A549 (cell line): ENCODE results near the gene TMEM52B. TPM values are rescaled to one million over a fixed set of nuclear protein-coding genes. Genes with fewer than 3 reads are reported as not detected.
A peak's percentile ranks its signal among the peaks of the same experiment; 100 is the strongest.

Experiments
- ATAC-seq, 2 experiments: fragments of 200-7000 bp in 1 of 2; fragments of >200 bp in 1 of 2; cut with Nextera tagmentation in 1 of 2; cut with Tn5 transposase in 1 of 2; 3 replicates each; pipeline versions ENCODE4 v1.8.0 to v1.9.1; 2018 to 2020; ENCODE audit warnings: mild to moderate bottlenecking in 1 of 2, moderate library complexity in 1 of 2
- CTCF ChIA-PET: fragments of 300-600 bp; sonication (Branson Sonifier 250); formaldehyde crosslinking; extraction: SDS; loops from one replicate; lab custom pipeline; 2021; ENCODE audit warnings: antibody characterized with exemption, inconsistent platforms; lab: Yijun Ruan, JAX
- POLR2A ChIA-PET: fragments of 350-600 bp; formaldehyde crosslinking; extraction: SDS; loops from one replicate; lab custom pipeline; 2021; ENCODE audit warnings: antibody characterized with exemption, inconsistent platforms; lab: Yijun Ruan, JAX
- DNase-seq, 2 experiments: peaks; one replicate each; pipeline versions ENCODE4 v3.0.0 to v3.0.0-alpha.2; 2011 to 2016; ENCODE audit warnings: low read depth in 1 of 2, low spot score in 1 of 2
- FAIRE-seq: peaks from 2 replicates; lab custom pipeline; 2011; peaks lifted over from hg19 to GRCh38; lab: Jason Lieb, UNC
- H3K27ac ChIP-seq, 2 experiments: fragments of >200 bp; sonication (Bioruptor Twin); formaldehyde crosslinking; 3 replicates each; pipeline ENCODE4 v1.5.1; 2016 to 2017
- H3K4me1 ChIP-seq: fragments of >200 bp; sonication (Bioruptor Twin); formaldehyde crosslinking; 3 replicates; pipeline ENCODE4 v1.6.1; 2016
- H3K4me2 ChIP-seq: fragments of >200 bp; sonication (Bioruptor Twin); formaldehyde crosslinking; 3 replicates; pipeline ENCODE4 v1.6.1; 2016
- H3K4me3 ChIP-seq: fragments of >200 bp; sonication (Bioruptor Twin); formaldehyde crosslinking; 3 replicates; pipeline ENCODE4 v1.5.1; 2016
- H3K9me3 ChIP-seq: fragments of >200 bp; sonication (Bioruptor Twin); formaldehyde crosslinking; 3 replicates; pipeline ENCODE4 v1.6.1; 2016
- ATOH8 ChIP-seq: fragments of 250-450 bp; sonication (Bioruptor Pico); IDR thresholded peaks from 2 replicates; pipeline ENCODE4 v1.5.0; 2020; ENCODE audit warnings: low read depth, mild to moderate bottlenecking, moderate library complexity
- EHF ChIP-seq: fragments of 250-450 bp; sonication (Bioruptor Pico); IDR thresholded peaks from 2 replicates; pipeline ENCODE4 v1.5.0; 2020; ENCODE audit warnings: mild to moderate bottlenecking
- ESRRA ChIP-seq: fragments of 150-350 bp; IDR thresholded peaks from 2 replicates; pipeline ENCODE4 v1.6.1; 2014; ENCODE audit warnings: mild to moderate bottlenecking, low read length, borderline replicate concordance
- GATA3 ChIP-seq: IDR thresholded peaks from 2 replicates; pipeline ENCODE4 v1.6.1; 2012; ENCODE audit warnings: borderline replicate concordance
- HDAC2 ChIP-seq: fragments of 200-600 bp; sonication (generic); IDR thresholded peaks from 2 replicates; pipeline ENCODE4 v1.6.1; 2016
- HOXB13 ChIP-seq: fragments of 250-450 bp; sonication (Bioruptor Pico); IDR thresholded peaks from 2 replicates; pipeline ENCODE4 v1.5.0; 2020; ENCODE audit warnings: low read depth, mild to moderate bottlenecking, moderate library complexity
- JUNB ChIP-seq: fragments of >200 bp; sonication (Bioruptor Twin); formaldehyde crosslinking; IDR thresholded peaks from 2 replicates; pipeline ENCODE4 v1.6.1; 2016
- KDM1A ChIP-seq: fragments of 200-600 bp; sonication (generic); IDR thresholded peaks from 2 replicates; pipeline ENCODE4 v1.6.1; 2016; ENCODE audit warnings: low read depth, mild to moderate bottlenecking
- KDM5A ChIP-seq: fragments of 200-600 bp; sonication (generic); IDR thresholded peaks from 2 replicates; pipeline ENCODE4 v1.6.1; 2016; ENCODE audit warnings: antibody characterized with exemption, mild to moderate bottlenecking
- MAX ChIP-seq: IDR thresholded peaks from 2 replicates; pipeline ENCODE4 v1.6.1; 2012
- NFE2L2 ChIP-seq: fragments of 150-350 bp; conservative IDR thresholded peaks from 2 replicates; pipeline ENCODE4 v1.6.1; 2014; ENCODE audit warnings: low read length
- NPAS2 ChIP-seq: fragments of 250-450 bp; sonication (Bioruptor Pico); IDR thresholded peaks from 2 replicates; pipeline ENCODE4 v1.8.0; 2022; ENCODE audit warnings: mild to moderate bottlenecking, moderate library complexity, borderline replicate concordance
- PHF8 ChIP-seq: fragments of 200-600 bp; sonication (generic); IDR thresholded peaks from 2 replicates; pipeline ENCODE4 v1.6.1; 2016; ENCODE audit warnings: low read depth, mild to moderate bottlenecking, antibody characterized with exemption, moderate library complexity, borderline replicate concordance
- POLR2AphosphoS2 ChIP-seq: conservative IDR thresholded peaks from 2 replicates; pipeline ENCODE4 v1.6.1; 2012; ENCODE audit warnings: low read length, improper control_type of control experiment, inconsistent platforms
- TFCP2L1 ChIP-seq: fragments of 250-450 bp; sonication (Bioruptor Pico); IDR thresholded peaks from 2 replicates; pipeline ENCODE4 v1.5.0; 2021; ENCODE audit warnings: mild to moderate bottlenecking
- TP53 ChIP-seq: fragments of 250-450 bp; sonication (Bioruptor Pico); IDR thresholded peaks from 2 replicates; pipeline ENCODE4 v1.5.0; 2021; ENCODE audit warnings: mild to moderate bottlenecking, moderate library complexity
- ZC3H11A ChIP-seq: fragments of 450-650 bp; IDR thresholded peaks from 2 replicates; pipeline ENCODE4 v1.6.1; 2014; ENCODE audit warnings: antibody characterized with exemption, mild to moderate bottlenecking
- ZNF302 ChIP-seq: fragments of 250-450 bp; sonication (Bioruptor Pico); IDR thresholded peaks from 2 replicates; pipeline ENCODE4 v1.9.0; 2021; ENCODE audit warnings: inconsistent platforms, mild to moderate bottlenecking, moderate library complexity
- ZSCAN20 ChIP-seq: fragments of 250-450 bp; sonication (Bioruptor Pico); IDR thresholded peaks from 2 replicates; pipeline ENCODE4 v1.8.0; 2022; ENCODE audit warnings: mild to moderate bottlenecking, moderate library complexity
- WGBS: methylation state at CpG from one replicate; pipeline ENCODE4 v1.1.6; 2017; ENCODE audit errors: missing lambda C conversion rate; 5-methylcytosine and 5-hydroxymethylcytosine counted together
- polyA plus RNA-seq, 4 experiments: library from polyadenylated mRNA; depleted of rRNA in 3 of 4; stranded (reverse); fragments of >200 nt; fragmentation: RNase III in 1 of 4; extraction: RNeasy Plus Mini Kit Qiagen cat#74134 plus additional on column Dnase treatment in 1 of 4; gene quantifications; 2 replicates in 3 of 4; 3 replicates in 1 of 4; pipeline ENCODE4 v1.2.3, GENCODE V29; 2011 to 2017

Gene TMEM52B
- polyA plus RNA-seq, 2 of the 4 experiments (the other 2 are of a cell fraction) = 0.08 to 0.39 TPM

- no peak for DNase-seq
- no peak overlapping the region for H3K27ac ChIP-seq
- no peaks in the 10 kb centered on the region for H3K4me1 ChIP-seq
- CTCF ChIA-PET = interaction anchor here (0.6 to 2.6 kb wide), 8 partner anchors 8 to 392 kb away, joined by 3 to 17 read pairs (median 4); partner anchors contain the start of gene CLEC12B
- 0 out of 6 replicates have a peak, but pooled peaks of 1 of the 2 experiments have one; percentile 30 for ATAC-seq
- no peak overlapping the region for H3K4me2 ChIP-seq
- FAIRE-seq = no peak
- TF ChIP-seq EHF (CRISPR knock-in tag) (no peak), KDM1A (no peak), TP53 (CRISPR knock-in tag) (no peak), JUNB (no peak)
- no peak overlapping the region for H3K4me3 ChIP-seq
- POLR2A ChIA-PET = no interaction called here
- 5% methylated on average over 1 of the region's 1 CpG for WGBS
- no peaks in the 10 kb centered on the region for H3K9me3 ChIP-seq
Measured at GRCh38 chr12:10142976-10143589, 35.7 kb upstream of the TMEM52B start.

GRCh38 chr12:10147714-10148403, 31.0 kb upstream of the TMEM52B start:
- Histone ChIP-seq H3K4me3 (no peak overlapping the region), H3K4me2 (no peak overlapping the region), H3K9me3 (no peaks in the 10 kb centered on the region), H3K27ac (no peak overlapping the region), H3K4me1 (no peaks in the 10 kb centered on the region)
- FAIRE-seq (no peak), DNase-seq (no peak), ATAC-seq (no peak)
- WGBS = 69% methylated on average over 5 of the region's 5 CpGs
- POLR2A ChIA-PET = no interaction called here
- CTCF ChIA-PET = no interaction called here
- no peak for TF ChIP-seq ATOH8
- no peak for TF ChIP-seq ZNF302 (CRISPR knock-in tag)
- no peak for TF ChIP-seq MAX
- no peak for TF ChIP-seq GATA3
- no peak for TF ChIP-seq PHF8
- no peak for TF ChIP-seq ESRRA
- TF ChIP-seq POLR2AphosphoS2 = no peak
- TF ChIP-seq NFE2L2 = no peak
- TF ChIP-seq ZC3H11A = no peak
- TF ChIP-seq ZSCAN20 = no peak
- no peak for TF ChIP-seq HDAC2
- no peak for TF ChIP-seq NPAS2 (CRISPR knock-in tag)
- no peak for TF ChIP-seq HOXB13 (CRISPR knock-in tag)
- TF ChIP-seq EHF (CRISPR knock-in tag) = no peak
- no peak for TF ChIP-seq TFCP2L1 (CRISPR knock-in tag)

GRCh38 chr12:10151621-10152020, 27.2 kb upstream of the TMEM52B start:
- ChIA-PET POLR2A (interaction anchor here (0.7 kb wide), 1 partner anchor 1395 kb away, joined by 6 read pairs; no protein-coding TSS in a partner anchor), CTCF (interaction anchor here (0.8 to 3.5 kb wide), 7 partner anchors 8 to 402 kb away, joined by 3 to 89 read pairs (median 4); no protein-coding TSS in a partner anchor)
- WGBS = 11% methylated on average over 2 of the region's 2 CpGs
- H3K4me1 ChIP-seq = 0 out of 3 replicates have a peak, but pooled peaks cover 4% of the 10 kb centered on the region
- no peak for TF ChIP-seq ESRRA
- TF ChIP-seq ZC3H11A = no peak
- TF ChIP-seq KDM5A = no peak
- no peak for TF ChIP-seq HDAC2
- H3K4me3 ChIP-seq = no peak overlapping the region
- H3K4me2 ChIP-seq = no peak overlapping the region
- H3K27ac ChIP-seq = no peak overlapping the region
- no peaks in the 10 kb centered on the region for H3K9me3 ChIP-seq
- FAIRE-seq (no peak), ATAC-seq (no peak), DNase-seq (no peak)
